Activated CD8-positive, alpha-beta memory T cell treated with anti-CD3 and anti-CD28 coated beads, Interleukin-2, amount 50 U/mL, for 4 hours (primary cell): Measurements from ENCODE around the gene FRMD4A.
"Not testable (repeated sequence)": the region's sequence is repeated elsewhere in the genome, so short reads cannot be mapped to it uniquely, and the experiment has no call there.

Experiments
- DNase-seq: peaks from one replicate; pipeline ENCODE4 v3.0.0-alpha.2; 2020

The FRMD4A gene

DNA sequence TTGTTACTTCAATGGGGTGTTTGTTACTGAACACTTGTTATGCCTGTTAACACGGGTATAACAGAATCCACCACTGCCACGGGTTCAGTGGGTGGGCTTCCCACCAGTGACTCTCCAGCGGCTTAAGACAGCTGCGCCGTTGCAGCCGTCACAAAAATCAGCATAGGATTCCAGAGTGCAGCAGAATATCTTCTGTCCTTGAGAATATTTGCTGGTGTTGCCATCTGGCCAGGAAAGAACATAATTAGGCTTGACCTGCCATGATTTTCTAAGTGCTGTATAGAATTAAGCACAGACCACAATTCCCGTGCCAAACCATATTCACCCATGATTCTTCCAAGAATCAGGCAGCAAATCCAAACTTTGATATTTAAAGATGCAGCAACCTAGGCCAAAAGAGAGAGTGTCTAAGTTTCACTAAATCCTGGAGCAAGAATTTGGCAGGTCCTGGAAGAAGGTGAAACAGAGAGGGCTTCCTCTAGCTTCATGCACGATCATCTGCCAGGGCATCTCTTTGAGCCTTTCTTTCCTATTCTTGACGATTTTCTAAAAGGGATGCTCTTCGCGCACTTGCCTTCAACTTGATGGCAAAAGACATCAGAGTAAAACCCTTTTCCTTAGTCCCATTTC, 95.0 kb downstream of the FRMD4A start:
- no peak for DNase-seq

DNA sequence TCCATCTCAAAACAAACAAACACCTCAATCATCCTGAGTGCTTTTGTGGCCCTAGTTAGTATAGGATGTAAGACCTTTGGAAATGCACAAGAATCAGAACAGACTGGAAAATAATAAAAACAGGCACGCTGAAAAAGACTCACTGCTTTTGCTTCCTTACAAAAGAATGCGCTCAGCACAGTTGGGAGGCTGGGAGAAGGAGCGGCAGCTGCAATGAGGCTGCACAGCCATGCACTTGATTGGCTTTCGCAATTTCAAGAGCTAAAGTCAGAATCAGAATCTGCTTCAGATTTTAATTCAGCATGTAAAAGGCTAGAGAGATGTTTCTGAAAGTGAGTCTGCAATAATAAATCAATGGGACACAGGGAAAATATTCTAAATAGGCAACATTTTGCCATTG, 97.2 kb downstream of the FRMD4A start:
- no peak for DNase-seq

GRCh38 chr10:14228798-14229197, 101.9 kb downstream of the FRMD4A start:
- not testable (repeated sequence) for DNase-seq

- DNase-seq = no peak
These were observed 105.3 kb downstream of the FRMD4A start for GRCh38 chr10:14225379-14225778.

GRCh38 chr10:14220026-14220425, 110.7 kb downstream of the FRMD4A start:
- DNase-seq = no peak

DNA sequence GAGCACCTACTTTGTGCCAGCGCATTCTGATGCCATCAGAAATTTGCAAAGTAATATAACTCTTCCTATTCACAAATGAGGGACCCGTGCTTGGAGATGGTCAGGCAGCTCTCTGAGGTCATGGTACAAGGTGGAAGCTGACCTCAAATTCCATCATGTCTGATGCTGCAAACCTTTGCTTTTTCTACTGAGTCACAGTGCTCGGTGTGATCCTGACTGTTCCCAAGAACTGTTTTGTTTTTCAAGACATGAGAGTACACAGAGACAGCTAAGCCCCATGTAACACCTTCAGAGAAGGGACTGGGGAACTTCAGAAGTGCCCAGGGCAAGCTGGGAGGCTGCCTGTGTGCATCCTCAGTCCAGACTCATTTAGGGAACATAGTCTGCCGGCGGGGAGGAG, 111.3 kb downstream of the FRMD4A start:
- no peak for DNase-seq

GRCh38 chr10:14215641-14216040, 115.1 kb downstream of the FRMD4A start:
- no peak for DNase-seq

GRCh38 chr10:14213703-14214102, 117.0 kb downstream of the FRMD4A start:
- not testable (repeated sequence) for DNase-seq

GRCh38 chr10:14211610-14212009, 119.1 kb downstream of the FRMD4A start:
- DNase-seq = no peak

GRCh38 chr10:14208231-14208630, 122.5 kb downstream of the FRMD4A start:
- no peak for DNase-seq

GRCh38 chr10:14205233-14205632, 125.5 kb downstream of the FRMD4A start:
- no peak for DNase-seq

DNA sequence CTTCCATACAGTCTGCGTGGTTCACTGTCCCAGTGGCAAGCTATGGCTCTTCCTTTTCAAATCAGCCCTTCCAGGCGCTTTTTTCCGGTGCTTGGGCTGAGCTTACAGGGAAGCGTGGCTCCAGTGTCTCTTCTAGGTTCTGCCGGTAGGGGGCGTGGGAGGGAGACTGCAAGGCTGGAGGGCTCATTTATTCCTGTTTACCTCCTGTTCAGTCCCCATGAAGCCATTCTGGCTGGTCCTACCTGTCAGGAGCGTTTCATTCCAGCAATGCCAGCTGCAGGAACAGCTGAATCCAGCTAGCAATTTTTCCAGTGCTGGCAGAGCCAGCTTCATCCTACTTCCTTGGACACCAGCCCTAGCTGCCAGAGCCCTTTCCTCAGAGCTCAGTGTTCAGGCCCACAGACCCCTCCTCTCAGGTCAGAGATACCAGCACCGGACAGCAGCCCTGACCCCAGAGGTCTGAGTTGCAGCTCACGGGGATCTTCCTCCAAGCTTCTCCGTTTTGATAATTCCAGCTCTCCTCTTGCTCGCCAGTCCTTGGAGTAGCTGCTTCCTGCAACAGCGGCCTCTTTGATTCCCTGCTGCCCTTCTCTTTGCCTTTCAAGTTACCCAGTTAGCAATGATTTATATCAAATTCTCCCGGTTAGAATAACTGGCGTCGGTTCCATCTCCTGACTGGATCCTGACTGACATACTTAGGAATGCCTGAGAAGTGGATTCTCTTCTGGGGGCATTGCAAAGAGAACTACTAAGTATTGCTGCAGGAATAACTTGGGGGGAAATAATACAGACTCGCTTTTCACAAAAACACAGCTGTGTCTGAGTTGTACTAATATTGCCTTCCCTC, 129.8 kb downstream of the FRMD4A start:
- no peak for DNase-seq

GRCh38 chr10:14199098-14199497, 131.6 kb downstream of the FRMD4A start:
- not testable (repeated sequence) for DNase-seq

DNA sequence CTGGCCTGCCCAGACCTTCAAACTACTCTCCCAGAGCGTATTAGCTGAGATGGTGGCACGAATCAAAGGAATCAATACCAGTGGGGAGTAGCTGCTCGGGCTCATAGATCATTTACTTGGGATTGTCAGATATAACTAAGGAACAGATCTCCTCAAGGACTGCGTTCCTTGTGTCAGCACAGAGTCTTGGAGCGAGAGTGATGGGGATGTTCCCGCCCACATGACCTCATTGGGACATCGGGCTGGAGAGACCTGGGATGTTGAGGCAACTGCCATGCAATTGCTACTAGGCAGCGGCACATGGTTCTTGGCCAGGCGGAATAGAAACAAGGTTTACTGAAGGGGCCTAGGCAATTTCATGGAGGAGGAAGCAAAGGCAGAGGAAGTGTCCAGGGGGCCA, 132.6 kb downstream of the FRMD4A start:
- DNase-seq = no peak

- DNase-seq = no peak
These were observed 134.6 kb downstream of the FRMD4A start for GRCh38 chr10:14196113-14196512.

- no peak for DNase-seq
These were observed 135.3 kb downstream of the FRMD4A start for GRCh38 chr10:14195433-14195832.

GRCh38 chr10:14192746-14193145, 138.0 kb downstream of the FRMD4A start:
- no peak for DNase-seq

GRCh38 chr10:14191871-14192270, 138.9 kb downstream of the FRMD4A start:
- no peak for DNase-seq

DNA sequence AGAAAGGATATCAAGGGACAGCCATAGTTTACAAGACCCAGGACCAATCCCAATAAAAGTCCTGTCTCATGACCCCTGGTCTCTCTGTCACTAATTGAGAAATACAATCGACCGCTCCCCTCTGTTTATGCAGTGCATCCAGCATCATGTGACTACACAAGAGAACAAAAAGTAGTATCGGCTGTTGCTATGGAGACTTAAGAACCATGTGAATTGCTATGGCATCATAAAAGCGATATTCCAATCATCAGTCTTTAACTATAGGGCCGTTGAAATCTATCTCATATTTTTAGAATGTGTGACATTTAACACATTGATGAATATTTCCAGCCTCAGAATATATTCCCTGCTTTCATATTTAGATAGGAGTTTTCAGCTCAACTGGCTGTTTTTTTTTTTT, 139.3 kb downstream of the FRMD4A start:
- no peak for DNase-seq

DNA sequence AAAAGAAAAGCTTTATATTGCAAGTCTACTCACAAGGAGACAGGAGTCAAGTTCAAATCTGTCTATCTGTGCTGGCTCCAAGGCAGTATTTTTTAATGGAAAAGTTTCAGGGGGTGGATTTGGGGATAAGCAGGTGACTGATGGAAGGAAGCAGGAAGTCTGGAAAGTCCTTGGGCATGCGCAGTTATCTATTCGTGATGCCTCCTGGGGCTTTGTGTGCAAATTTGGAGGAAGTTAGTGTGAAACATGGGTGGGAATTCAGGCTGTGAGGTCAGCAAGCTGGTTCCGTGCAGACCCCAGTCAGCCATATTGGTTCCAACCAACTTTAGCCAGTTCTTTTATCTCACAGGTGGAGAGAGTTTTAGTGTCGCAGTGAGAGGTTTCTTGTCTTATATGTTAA, 140.0 kb downstream of the FRMD4A start:
- no peak for DNase-seq

- no peak for DNase-seq
These were observed 144.5 kb downstream of the FRMD4A start for GRCh38 chr10:14186245-14186644.

DNA sequence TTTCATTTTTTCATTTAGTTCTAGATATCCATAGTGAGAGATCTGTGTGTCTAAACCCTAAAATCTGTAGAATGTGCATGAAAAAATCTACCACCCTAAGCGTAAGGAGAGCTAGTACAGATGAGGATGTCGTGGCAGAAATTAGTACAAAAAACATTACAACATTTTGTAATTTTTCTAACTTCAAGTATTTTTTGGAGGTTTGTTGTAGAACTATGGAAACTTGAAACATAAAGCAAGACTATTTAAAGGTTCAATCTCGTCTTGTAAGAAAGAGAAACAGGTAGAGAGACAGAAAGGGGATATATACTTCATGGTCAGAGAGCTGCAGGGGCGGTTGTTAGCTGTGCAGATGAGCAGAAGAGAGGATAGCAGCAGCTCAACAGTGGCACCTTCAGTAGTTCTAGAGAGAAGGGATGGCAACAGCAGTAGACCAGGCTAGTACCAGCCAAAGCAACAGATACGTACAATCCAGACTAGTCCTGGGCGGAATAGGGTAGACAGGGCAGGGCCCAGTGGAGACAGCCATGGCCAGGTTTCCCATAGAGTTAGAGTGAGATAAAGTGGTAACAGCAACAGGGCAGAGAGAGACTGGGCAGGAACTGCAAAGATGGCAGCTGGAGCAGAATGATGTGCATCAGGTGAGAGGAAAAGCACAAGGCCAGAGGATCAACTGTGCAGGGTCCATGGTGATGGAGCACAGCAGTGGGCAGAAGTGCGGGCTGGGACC, 145.2 kb downstream of the FRMD4A start:
- no peak for DNase-seq

DNA sequence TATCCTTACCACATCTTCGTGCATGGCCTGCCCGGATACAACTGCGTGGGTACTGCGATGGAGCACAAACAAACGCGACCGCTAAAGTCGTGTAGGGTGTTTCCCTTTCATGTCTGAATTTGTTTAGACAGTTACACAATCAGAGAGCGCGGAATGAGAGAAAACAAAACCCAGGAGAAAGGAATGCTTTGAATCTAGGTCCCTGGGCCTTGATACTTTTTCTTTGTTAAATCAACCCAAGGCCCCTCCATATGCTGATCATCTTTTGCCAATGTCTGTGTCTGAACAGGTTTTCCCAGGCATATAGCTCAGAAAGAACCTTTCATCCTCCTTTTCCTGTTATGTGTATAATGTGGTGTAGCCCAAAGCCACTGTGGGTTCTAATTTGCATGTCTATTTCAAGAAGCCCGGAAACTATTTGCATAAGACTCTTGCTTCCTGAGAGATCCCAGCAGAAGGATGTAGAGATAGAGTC, 145.8 kb downstream of the FRMD4A start:
- no peak for DNase-seq

DNA sequence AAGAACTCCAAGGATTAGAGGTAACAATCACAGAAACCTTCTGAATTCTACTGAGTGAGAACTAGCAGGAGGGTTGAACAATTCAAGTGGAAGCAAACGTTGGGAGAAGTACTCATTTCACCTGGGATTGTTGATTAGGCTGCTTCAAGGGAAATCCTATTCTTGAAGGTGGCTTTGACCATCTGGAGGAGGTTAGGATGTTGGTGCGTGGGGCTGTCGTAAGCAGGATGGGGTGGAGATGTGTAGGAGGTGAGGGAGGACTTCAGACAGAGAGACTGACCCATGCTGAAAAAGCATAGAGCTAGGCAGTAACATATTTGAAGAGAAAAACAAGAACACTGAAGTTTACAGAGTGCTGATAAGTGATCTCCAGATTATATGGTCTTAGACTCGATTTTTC, 147.9 kb downstream of the FRMD4A start:
- DNase-seq = no peak
